OCI-LY7 (cell line): ENCODE measurements around the gene MICAL3. TPM values are rescaled to one million over a fixed set of nuclear protein-coding genes. Genes with fewer than 3 reads are reported as not detected.
"Not testable (repeated sequence)": the region's sequence is repeated elsewhere in the genome, so short reads cannot be mapped to it uniquely, and the experiment has no call there.

Experiments
- BruUV-seq: library from RNA; stranded (reverse); fragments of 400-500 nt; replicated peaks from 2 replicates; lab custom pipeline; 2021; lab: Mats Ljungman, UMichigan
- CTCF ChIA-PET: fragments of 300-600 bp; sonication (Branson Sonifier 250); formaldehyde crosslinking; loops from one replicate; lab custom pipeline; 2022; ENCODE audit warnings: antibody characterized with exemption; ENCODE audit not compliant: unreplicated experiment; lab: Charles Lee
- POLR2A ChIA-PET: fragments of 300-600 bp; sonication (Branson Sonifier 250); formaldehyde crosslinking; loops from one replicate; lab custom pipeline; 2022; ENCODE audit warnings: antibody characterized with exemption; lab: Charles Lee
- DNase-seq: peaks from one replicate; pipeline ENCODE4 v3.0.0-alpha.2; 2015; ENCODE audit warnings: low spot score
- H2AFZ ChIP-seq: fragments of 200-600 bp; sonication (generic), shearing (Covaris generic); 2 replicates; pipeline ENCODE4 v1.6.1; 2014; ENCODE audit warnings: mild to moderate bottlenecking, antibody characterized with exemption, low read length, moderate library complexity
- H3K27ac ChIP-seq: fragments of 200-600 bp; sonication (generic); 2 replicates; pipeline ENCODE4 v1.5.1; 2014; ENCODE audit warnings: mixed run types, low read depth, mild to moderate bottlenecking, moderate library complexity, low read length, inconsistent platforms; ENCODE audit not compliant: poor library complexity, severe bottlenecking
- H3K36me3 ChIP-seq: fragments of 200-600 bp; sonication (generic); 2 replicates; pipeline ENCODE4 v1.6.1; 2014; ENCODE audit warnings: mild to moderate bottlenecking, antibody characterized with exemption, low read length, moderate library complexity, mixed read lengths; ENCODE audit not compliant: insufficient read depth
- H3K4me1 ChIP-seq: fragments of 200-600 bp; sonication (generic); 2 replicates; pipeline ENCODE4 v1.5.1; 2014; ENCODE audit warnings: mild to moderate bottlenecking, low read length; ENCODE audit not compliant: insufficient read depth, poor library complexity, severe bottlenecking
- H3K4me2 ChIP-seq: fragments of 200-600 bp; sonication (generic); 2 replicates; pipeline ENCODE4 v1.6.1; 2014; ENCODE audit warnings: mild to moderate bottlenecking, low read length
- H3K4me3 ChIP-seq: fragments of 200-600 bp; sonication (generic); 2 replicates; pipeline ENCODE4 v1.5.1; 2014; ENCODE audit warnings: mild to moderate bottlenecking, low read depth, low read length; ENCODE audit not compliant: poor library complexity, severe bottlenecking
- H3K79me2 ChIP-seq: fragments of 200-600 bp; sonication (generic); 2 replicates; pipeline ENCODE4 v1.6.1; 2016; ENCODE audit warnings: low read depth, mild to moderate bottlenecking, low read length, moderate library complexity, mixed read lengths; ENCODE audit not compliant: insufficient read depth
- H3K9me2 ChIP-seq: fragments of 200-600 bp; sonication (generic); 2 replicates; pipeline ENCODE4 v1.6.1; 2016; ENCODE audit warnings: mild to moderate bottlenecking, low read length, mixed read lengths; ENCODE audit not compliant: insufficient read depth
- H3K9me3 ChIP-seq: fragments of 200-600 bp; sonication (generic); 2 replicates; pipeline ENCODE4 v1.6.1; 2014; ENCODE audit warnings: mild to moderate bottlenecking, mixed run types, low read length, mixed read lengths
- H4K20me1 ChIP-seq: fragments of 200-600 bp; sonication (generic); 2 replicates; pipeline ENCODE4 v1.6.1; 2014; ENCODE audit warnings: mild to moderate bottlenecking, antibody characterized with exemption, low read length, moderate library complexity, mixed read lengths; ENCODE audit not compliant: insufficient read depth
- EZH2phosphoT487 ChIP-seq: fragments of 200-600 bp; sonication (generic); IDR thresholded peaks from 2 replicates; pipeline ENCODE4 v1.6.1; 2018; ENCODE audit warnings: low read depth, borderline replicate concordance, mild to moderate bottlenecking, mixed run types, antibody characterized with exemption, low read length, moderate library complexity, mixed read lengths
- intact Hi-C: fragments of 100-400 bp; cut with micrococcal nuclease; formaldehyde crosslinking; loops from one replicate; pipeline ENCODE4 v1.10.0; 2022; ENCODE audit not compliant: unreplicated experiment
- total RNA-seq, 2 experiments: library from RNA; depleted of rRNA in 1 of 2; stranded (reverse); fragments of >200 nt in 1 of 2; shearing (Covaris generic) in 1 of 2; gene quantifications; 2 replicates each; pipeline ENCODE4 v1.2.3, GENCODE V29; 2014 to 2022
- TF ChIP-seq, protein P1 (sequence below): fragments of 200-600 bp; sonication (generic); conservative IDR thresholded peaks from 2 replicates; pipeline ENCODE4 v1.5.1; 2014; ENCODE audit warnings: mild to moderate bottlenecking, antibody characterized with exemption, low read length, moderate library complexity, mixed read lengths

Gene MICAL3
- total RNA-seq, 2 experiments from 2014 or later, result 80.9 to 210 TPM

DNA sequence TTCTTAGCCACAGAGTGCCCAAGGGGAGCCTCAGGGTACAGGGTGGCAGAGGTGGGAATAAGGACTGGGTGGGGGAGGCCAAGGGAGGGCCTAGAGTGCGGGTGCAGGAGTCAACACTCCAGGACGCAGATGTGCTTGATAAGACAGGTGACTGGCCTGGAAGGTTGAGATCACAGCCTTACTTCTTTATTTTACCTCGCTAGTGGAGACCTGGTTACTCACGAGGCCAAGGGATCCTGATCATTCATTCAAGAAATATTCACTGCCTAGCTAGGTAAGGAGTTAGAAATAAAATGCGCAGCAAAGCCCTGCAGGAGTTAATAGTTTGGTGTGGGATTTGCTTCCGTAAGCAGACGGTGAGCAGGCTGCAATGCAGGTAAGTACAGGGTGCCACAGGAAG is 40.3 kb upstream of the MICAL3 start:
- ChIA-PET POLR2A (interaction anchor here (0.6 to 2.7 kb wide), 9 partner anchors 8 to 265 kb away, joined by 3 to 31 read pairs (median 3); no protein-coding TSS in a partner anchor), CTCF (interaction anchor here (0.6 to 1.6 kb wide), 4 partner anchors 8 to 152 kb away, joined by 3 to 9 read pairs (median 4); no protein-coding TSS in a partner anchor)
- Histone ChIP-seq H3K9me3 (no peaks in the 10 kb centered on the region), H2AFZ (peak overlapping the region; percentile 27; the same call in 1 of the 2 replicates), H3K4me3 (peak overlapping the region; percentile 58), H3K27ac (peak overlapping the region; percentile 99), H3K36me3 (no peaks in the 10 kb centered on the region), H3K4me1 (peaks cover 75% of the 10 kb centered on the region), H3K9me2 (no peaks in the 10 kb centered on the region), H4K20me1 (no peaks in the 10 kb centered on the region), H3K4me2 (peak overlapping the region; percentile 84), H3K79me2 (peaks cover 3% of the 10 kb centered on the region; the same call in 1 of the 2 replicates)
- intact Hi-C loops, result loop anchor here (5.0 kb wide), 1 partner anchor 292 kb away; the partner anchor contains the start of gene BID
- TF ChIP-seq EZH2phosphoT487, result no peak
- TF ChIP-seq, protein P1, sequence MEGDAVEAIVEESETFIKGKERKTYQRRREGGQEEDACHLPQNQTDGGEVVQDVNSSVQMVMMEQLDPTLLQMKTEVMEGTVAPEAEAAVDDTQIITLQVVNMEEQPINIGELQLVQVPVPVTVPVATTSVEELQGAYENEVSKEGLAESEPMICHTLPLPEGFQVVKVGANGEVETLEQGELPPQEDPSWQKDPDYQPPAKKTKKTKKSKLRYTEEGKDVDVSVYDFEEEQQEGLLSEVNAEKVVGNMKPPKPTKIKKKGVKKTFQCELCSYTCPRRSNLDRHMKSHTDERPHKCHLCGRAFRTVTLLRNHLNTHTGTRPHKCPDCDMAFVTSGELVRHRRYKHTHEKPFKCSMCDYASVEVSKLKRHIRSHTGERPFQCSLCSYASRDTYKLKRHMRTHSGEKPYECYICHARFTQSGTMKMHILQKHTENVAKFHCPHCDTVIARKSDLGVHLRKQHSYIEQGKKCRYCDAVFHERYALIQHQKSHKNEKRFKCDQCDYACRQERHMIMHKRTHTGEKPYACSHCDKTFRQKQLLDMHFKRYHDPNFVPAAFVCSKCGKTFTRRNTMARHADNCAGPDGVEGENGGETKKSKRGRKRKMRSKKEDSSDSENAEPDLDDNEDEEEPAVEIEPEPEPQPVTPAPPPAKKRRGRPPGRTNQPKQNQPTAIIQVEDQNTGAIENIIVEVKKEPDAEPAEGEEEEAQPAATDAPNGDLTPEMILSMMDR, result no peak
- DNase-seq, result no peak
- BruUV-seq, result no TSS peak

DNA sequence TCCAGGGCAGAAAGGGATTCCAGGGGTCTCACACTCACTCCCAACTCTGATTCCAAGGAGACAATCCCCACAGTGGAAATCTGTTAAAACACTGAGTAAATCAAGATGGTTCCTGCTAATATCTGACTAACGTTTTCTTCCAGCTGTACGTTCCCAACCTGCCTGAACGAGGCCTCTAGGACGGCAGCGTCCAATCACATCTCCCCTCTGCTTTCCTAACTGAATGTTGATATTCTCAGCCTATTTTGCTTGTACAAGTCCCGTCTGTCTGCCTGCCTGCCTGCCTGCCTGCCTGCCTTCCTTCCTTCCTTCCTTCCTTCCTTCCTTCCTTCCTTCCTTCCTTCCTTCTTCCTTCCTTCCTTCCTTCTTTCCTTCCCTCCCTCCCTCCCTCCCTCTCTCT is 39.4 kb upstream of the MICAL3 start:
- CTCF ChIA-PET, H4K20me1 ChIP-seq, BruUV-seq, H3K27ac ChIP-seq, DNase-seq, H3K36me3 ChIP-seq, intact Hi-C loops, H3K79me2 ChIP-seq, H2AFZ ChIP-seq, H3K9me2 ChIP-seq, H3K4me3 ChIP-seq, H3K4me2 ChIP-seq, H3K9me3 ChIP-seq: not testable (repeated sequence)
- POLR2A ChIA-PET, result interaction anchor here (0.6 to 2.4 kb wide), 5 partner anchors 12 to 35 kb away, joined by 3 to 7 read pairs (median 3); partner anchors contain the start of gene PEX26
- H3K4me1 ChIP-seq, result peaks cover 73% of the 10 kb centered on the region

DNA sequence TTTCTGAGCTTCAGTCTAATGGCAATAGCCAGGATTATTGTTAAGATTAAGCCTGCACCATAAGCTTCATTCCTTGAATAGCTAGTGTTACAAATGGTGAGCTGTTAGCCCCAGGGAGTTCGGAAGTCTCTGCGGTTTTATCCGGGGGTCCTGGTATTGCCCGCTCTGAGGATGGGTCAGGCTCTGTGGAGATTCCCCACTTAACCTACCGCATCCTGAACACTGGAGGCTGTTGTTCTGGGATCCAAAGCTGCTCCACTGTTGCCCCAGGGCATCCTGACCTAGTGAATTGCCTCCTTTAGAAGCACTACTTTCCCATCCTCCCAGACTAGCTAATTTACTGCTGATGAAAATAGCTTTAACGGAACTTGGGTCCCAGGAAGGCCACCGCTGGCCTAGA is 38.9 kb upstream of the MICAL3 start:
- Histone ChIP-seq H3K9me2 (no peaks in the 10 kb centered on the region), H2AFZ (no peak overlapping the region), H3K9me3 (no peaks in the 10 kb centered on the region), H3K36me3 (no peaks in the 10 kb centered on the region), H3K4me1 (peaks cover 73% of the 10 kb centered on the region), H3K4me2 (no peak overlapping the region), H3K4me3 (no peak overlapping the region), H4K20me1 (no peaks in the 10 kb centered on the region), H3K79me2 (0 out of 2 replicates have a peak, but pooled peaks cover 1% of the 10 kb centered on the region), H3K27ac (no peak overlapping the region)
- intact Hi-C loops, result no loop called here
- no TSS peak for BruUV-seq
- ChIA-PET CTCF (interaction anchor here (0.9 to 1.1 kb wide), 2 partner anchors 35 to 38 kb away, joined by 3 read pairs; no protein-coding TSS in a partner anchor), POLR2A (interaction anchor here (0.6 to 2.4 kb wide), 8 partner anchors 9 to 888 kb away, joined by 3 to 7 read pairs (median 3); partner anchors contain the start of gene PEX26)
- TF ChIP-seq, protein P1, result no peak
- no peak for TF ChIP-seq EZH2phosphoT487
- DNase-seq, result no peak
